ENCODE results near the gene TMED8.
"Not testable (repeated sequence)": the region's sequence is repeated elsewhere in the genome, so short reads cannot be mapped to it uniquely, and the experiment has no call there.

TMED8 gene

DNA sequence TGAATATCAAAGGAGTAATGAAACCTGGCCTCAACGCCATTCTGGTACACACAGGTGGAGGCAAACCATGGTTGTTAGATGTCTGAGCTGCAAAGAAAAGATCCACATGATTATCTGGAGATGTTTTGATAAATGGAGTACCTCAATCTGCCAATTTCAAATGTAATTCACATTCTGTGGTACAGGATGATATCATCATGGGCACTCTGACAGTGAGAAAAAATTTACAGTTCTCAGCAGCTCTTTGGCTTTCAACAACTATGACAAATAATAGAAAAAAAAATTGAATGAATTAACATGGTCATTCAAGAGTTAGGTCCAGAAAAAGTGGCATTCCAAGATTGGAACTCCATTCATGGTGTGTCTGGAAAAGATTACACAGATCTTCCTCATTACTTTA is 17.3 kb downstream of the TMED8 start:
- no peak for DNase-seq

DNA sequence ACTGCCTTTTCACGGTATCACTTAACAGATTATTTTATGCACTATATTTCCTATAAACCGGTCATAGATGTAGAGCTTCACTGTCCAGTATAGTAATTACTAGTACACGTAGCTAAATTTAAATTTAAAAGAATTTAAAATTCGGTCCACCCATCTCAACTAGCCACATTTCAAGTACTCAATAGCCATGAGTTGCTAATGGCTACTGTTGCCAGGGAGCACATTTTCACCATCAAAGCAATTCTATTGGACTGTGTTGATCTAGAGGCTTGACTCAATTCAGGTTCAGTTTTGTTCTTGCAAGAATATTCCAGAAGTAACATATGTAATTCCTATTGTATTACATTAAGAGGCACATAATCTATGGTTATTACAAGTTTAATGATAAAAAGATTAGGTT is 20.0 kb downstream of the TMED8 start:
- no peak for DNase-seq

DNA sequence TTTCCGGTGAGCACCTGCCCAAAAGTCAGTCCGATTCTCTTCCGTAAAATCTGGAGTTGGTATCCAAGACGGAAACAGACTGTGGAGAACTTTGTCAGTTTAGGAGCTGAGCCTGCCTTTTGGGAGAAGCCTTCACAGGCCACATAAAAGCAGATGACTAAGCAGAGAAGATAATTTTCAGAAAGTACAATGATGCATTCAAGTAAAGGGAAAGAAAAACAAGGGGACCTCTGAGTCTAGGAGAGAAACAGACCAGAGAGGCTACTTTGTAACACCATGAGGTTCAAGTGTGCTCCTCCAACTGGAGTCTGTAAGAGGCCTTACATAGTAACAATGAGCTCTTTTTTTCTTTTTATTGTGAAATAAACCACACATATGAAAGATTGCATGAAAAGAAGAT is 21.1 kb downstream of the TMED8 start:
- no peak for DNase-seq

DNA sequence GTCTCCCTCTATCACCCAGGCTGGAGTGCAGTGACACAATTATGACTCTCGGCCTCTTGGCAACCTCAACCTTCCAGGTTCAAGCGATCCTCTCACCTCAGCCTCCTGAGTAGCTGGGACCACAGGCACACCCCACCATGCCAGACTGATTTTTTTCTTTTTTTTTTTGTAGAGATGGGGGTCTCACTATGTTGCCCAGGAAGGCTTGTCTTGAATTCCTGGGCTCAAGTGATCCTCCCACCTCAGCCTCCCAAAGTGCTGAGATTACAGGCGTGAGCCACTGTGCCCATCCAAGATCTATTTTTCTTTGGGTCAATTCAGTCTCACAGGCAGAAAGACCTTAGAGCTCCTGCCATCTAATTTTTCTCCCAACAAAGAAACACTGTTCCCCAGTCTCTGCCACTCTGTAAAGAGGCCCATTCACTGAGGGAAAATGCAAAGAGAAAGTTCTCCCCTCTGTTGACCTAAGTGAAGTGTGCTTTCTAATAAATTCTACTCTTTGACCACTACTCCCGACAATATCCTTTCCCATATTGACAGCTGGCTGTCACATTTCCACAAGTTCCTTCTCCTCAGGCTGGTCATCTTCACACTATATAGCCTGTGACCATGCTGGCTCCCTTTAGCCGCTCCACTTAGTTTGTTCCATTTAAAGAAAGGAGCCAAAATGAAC is 23.3 kb downstream of the TMED8 start:
- no peak for DNase-seq

DNA sequence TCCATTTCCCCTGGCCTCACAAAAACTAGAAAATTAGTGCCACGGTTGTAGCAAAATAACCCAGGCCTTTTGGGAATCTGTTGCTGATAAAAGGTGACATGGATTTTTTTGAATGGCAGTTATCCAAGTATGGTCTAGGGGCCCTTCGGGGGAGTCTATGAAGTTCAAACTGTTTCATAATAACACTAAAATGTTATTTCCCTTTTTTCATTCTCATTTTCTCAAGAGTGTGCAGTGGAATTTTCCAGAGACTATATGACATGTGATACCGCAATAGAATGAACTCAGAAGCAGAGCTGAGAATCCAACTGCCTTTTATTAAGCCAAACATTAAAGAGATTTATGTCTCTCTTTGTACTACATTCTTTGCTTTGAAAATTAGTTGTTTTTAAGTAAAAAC is 29.1 kb downstream of the TMED8 start:
- peak; percentile 73 to 83 for DNase-seq

DNA sequence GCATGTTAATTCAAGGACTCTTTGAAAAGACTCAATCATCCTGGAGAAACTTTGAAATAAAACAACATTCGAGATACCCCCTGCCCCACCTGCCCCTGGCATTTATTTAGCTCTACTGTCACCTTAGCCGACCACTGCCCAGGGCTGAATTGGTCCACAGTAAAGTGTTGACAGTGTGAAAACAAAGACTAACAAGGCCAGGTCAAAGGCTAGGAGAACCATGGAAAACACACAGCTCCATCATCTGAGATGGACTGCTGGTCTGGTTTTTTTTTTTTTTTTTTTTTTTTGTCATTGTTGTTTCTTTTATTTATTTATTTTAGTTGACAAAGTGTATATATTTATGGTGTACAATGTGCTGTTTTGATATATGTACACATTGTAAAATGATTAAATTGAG is 30.4 kb downstream of the TMED8 start:
- no peak for DNase-seq

DNA sequence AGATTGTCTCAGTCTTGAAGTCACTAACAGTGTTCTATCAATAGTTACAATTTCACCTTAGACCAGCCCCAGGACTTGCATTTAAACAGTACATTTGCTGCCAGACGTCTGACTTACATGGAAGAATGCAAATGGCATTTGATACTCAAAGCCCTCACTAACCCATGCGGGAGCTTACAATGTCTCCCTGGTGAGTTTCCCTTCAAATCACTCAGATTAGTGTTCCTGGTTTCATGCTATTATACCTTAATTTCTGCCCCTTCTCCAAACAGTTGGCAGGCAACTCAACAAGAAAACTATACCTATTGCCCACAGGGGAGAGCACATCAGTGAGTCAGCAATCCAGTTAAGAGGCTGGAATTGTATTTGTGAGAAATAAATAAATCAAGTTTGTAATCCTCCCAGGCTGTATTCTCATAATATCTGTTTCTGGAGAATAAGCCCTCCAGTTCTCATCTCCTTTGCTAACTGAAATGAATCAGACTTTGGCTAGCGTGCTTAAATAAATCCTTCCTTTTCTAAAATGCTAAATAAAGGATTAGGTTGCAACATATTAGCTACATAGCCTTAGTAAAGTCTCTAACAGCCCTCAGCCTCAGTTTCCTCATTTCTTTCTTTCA is 32.4 kb downstream of the TMED8 start:
- no peak for DNase-seq

DNA sequence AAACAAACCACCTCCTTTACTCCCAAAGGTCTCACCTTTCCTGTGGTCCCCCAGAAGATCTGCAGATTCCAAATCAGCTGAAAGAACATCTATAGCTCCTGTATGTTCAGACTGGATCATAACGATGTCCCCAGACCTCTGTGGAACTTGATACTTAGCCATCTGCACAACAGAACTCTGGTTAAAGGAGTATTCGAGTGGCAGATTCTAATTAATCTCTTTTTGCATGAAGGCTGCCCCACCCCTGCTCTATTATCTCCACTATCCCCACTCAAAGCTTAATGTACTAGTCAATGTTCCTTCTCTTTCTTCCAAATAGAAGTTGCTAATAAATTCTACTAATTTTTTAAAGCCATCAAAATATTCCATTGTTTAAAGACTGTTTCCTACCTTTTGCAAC is 33.2 kb downstream of the TMED8 start:
- DNase-seq: no peak

DNA sequence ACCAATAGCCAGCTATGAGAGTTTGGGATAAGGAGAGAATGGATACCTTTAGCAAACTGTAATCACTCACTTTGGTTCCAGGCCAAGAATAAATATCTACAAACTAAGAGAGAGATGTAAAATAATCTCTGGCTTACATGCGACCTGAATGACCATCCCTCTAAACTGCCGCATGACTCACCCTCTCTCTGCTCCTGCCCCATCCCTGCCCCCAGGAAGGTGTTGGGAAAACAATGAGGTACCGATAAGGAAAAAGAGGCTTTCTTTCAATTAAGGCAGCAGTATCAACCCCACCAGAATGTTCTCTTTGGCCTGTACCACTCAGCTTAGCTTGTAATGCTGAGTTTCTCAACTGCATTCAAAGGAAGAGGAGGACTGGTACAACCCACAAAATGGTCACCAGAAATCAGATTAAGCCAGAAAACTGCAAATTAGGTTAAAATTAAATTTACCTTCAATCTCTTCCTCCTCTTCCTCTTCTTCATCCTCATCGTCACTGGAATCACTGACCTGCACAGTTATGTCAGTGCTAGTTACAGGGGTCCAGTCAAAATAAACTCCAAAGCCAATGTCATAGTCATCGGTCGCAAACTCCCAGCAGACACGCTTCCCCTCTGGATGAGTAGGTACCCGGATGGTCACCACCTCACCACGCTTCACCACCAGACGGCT is 34.0 kb downstream of the TMED8 start:
- no peak for DNase-seq

DNA sequence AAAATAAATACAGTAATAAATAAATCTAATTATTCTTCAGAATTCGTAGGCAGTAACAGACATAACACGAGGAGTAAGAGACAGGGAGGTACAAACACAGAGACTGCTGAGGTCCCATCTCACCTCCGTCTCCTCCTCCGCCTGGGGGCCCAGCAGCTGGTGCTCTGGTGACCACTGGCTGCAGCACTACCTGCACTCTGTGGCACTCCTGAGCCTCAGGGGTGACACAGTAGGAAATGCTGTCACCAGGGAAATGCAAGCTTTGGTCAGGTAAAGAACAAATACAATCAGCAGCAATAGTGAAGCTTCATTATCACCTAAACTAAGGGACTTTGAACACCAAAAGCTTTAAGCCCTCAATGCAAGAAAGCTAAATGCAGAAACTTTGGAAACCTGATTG is 36.5 kb downstream of the TMED8 start:
- no peak for DNase-seq

DNA sequence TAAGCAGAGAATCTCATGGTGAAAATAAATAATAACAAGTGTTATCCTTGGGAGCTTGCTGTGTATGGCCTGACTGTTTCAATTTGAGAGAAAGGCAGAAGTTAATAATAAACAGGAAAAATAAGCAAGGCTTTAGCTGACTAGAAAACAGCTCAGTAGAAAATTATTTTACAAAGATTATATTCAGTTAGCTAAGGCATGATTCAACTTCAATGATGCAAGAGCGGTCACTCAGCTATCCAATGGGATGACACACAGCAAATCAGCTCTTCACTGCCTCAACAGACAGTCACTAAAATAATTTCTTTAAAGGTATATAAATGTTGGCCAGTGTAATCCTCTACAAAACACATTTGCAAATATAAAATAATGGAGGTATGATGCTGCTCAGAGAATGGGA is 37.5 kb downstream of the TMED8 start:
- DNase-seq: no peak

DNA sequence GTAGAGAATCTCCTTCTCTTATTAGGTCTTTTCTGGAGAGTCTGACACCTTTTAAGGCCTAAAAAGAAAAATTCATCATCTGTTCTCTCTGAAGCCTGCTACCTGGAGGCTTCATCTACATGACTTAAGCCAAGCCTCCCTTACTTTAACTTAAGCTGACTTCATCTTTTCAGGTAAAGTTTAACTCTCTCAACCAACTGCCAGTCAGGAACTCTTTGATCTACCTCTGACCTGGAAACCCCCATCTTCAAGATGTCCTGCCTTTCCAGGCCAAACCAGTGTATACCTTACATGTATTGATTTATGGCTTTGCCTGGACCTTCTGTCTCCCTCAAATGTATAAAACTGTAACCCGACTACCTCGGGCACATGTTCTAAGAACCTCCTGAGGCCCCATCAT is 38.6 kb downstream of the TMED8 start:
- no peak for DNase-seq

DNA sequence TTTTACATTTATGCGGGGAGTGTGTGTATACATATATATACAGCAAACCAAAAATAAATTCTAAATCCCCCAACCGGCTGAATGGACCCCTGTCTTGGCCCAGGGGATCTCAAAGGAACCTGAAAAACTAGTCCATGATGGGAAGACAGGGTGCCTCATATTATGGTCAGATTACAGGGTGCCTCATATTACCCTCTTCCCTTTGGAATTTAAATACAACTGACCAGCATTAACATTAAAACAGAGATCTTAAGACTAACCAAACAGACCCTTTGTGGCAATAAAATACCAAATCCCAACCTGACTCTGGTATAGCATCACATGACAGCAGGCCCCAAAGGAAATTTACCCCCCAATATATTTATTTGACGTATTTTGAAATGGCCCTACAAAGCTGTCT is 39.0 kb downstream of the TMED8 start:
- DNase-seq: no peak

DNA sequence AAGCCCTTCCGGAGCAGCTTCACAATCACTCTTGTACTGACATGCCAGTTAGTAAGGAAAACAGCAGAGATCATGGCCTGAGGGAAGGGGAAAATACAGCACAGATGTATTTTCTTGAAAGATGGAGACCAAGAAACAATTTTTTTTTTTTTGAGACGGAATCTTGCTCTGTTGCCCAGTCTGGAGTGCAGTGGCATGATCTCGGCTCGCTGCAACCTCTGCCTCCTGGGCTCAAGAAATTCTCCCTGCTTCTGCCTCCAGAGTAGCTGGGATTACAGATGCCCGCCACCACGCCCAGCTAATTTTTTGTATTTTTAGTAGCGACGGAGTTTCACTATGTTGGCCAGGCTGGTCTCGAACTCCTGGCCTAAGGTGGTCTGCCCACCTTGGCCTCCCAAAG is 39.6 kb downstream of the TMED8 start:
- DNase-seq: not testable (repeated sequence)

DNA sequence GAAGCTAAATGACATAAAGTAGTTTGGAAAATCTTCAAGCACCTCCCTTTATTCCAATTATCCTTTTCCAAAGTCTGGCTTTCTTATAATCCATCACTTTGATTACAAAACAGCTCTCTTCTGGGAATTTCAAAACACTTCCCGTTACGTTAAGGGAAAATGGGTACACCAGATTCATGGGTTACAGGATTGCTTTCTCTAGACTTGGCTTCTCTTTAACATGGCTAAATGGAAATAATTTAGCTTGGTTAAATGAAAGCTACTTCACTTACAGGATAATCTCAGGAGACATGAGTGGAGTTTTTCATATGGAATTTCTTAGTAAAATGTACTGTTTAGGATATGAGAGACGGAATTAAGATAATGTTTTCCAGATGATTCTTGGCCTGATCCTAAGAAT is 41.3 kb downstream of the TMED8 start:
- no peak for DNase-seq

DNA sequence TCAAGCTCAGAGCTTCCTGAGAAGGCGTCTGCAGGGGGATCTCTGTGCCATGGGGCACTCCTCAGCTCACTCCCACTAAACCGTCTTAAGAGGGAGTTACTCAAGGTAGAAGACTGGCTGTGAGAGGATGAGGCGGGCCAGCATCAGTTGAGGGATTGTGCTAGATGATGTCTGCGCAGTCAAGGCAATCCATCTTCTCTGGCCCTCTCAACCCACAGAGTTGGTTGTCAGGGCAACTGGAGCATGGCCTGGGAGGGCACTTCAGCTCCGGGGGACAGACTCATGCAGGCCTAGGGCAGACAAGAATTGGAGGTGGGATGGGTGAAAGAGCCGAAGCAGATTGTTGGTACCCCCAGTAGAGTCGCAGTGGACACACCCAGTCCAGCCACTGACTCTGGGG is 47.0 kb downstream of the TMED8 start:
- DNase-seq: no peak

DNA sequence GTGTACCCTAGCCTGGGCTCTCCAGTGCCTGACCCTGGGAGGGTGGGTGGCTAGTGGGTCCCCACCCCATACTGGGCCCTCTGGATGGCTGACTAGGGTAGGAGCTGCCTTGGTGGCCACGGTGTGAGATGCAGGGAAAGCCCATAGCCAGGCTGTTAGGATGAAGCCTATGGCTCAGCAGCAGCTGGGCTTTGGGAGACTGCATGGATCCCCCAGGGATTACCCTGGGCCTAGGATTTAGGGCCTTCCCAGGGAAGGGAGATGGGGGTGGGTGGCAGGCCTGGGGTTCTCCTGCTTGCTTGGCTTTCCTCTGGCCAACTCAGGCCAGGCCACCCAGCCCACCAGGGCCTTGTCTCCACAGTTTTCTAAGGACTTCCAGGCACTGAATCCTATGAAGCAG is 49.8 kb downstream of the TMED8 start:
- DNase-seq: no peak

DNA sequence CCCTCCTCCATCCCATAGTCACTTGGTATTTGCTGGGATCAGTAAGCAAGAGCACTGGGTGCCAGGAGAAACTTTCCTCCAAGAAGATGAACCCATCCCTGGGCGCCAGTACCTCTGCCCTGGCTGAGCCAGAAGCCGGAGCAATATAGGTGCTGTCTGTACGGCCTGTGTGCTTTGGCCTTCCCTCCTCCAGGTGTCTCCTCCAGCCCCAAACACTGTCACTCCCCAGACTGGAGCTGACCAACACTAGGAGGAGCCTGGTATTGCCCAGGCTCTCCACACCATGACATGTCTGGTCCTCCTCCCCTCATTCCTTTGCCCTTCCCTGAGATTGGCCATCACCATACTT is 51.2 kb downstream of the TMED8 start:
- no peak for DNase-seq

DNA sequence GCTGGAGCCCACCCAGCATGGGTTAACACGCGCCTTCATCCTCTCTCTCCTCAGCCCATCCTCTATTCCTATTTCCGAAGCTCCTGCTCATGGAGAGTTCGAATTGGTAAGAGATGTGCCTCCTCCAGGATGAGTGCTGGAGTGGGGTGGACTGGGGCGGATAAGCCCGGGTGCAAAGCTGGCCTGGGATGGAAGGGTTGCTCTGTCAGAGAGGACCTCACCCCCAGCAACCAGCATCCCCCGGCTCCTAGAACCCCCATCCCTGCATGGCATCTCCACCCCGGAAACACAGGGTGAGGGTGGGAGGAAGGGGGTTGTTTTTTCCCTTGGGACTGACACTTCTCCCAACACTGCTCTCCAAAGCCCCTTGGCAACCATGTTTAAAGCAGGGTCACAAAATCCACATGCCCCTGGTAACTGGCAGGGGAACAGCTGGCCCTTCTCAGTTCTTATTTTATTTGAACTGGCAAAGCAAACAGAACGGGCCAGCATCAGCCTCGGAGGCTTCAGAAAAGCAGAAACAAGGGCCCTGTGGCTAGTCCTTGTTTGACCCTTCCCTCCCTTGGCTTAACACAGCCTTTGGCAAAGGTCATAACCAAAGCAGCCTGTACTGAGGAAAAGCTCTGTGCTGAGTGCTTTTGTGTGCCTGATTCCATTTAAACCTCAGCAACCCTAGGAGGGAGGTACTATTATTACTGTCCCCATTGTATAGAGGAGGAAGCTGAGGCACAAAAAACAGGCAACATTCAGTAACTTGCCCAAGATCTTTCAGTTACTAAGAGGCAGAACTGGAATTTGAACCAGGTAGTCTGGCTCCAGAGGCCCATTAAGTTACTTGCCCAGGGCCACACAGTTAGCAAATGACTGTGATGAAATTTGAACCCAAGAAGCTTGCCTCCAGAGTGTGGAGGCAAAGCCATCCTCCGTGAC is 51.8 kb downstream of the TMED8 start:
- DNase-seq: no peak

DNA sequence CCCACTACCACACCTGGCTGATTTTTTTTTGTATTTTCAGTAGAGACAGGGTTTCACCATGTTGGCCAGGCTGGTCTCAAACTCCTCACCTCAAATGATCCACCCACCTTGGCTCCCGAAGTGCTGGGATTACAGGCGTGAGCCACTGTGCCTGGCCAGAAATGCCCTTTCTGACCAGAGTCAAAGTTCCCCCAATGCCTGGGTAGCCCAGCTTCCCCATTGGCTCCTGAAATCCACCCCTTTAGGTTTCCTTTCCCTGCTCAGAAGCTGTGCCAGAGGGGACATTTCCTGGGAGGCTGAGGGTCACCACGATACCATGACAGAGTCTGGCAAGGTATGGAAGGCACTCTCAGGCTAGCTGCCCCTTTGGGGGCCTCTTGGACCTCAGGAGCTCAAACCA is 52.6 kb downstream of the TMED8 start:
- DNase-seq: no peak

DNA sequence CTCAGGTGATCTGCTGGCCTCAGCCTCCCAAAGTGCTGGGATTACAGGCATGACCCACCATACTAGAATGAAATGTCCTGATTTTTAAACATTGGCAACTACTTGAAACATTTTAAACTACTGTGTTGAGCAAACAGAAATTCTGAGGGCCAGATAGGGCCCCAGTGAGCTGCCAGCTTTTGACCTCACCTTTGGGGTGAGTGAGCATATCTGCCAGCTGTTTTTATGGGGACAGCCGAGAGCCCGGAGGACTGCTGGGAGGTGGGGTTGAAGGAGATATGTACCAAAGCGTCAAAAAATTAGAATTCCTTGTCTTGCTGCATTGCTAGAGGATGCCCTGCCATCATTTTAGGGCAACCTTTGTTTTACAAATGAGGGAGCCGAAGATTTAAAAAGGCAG is 53.3 kb downstream of the TMED8 start:
- no peak for DNase-seq

DNA sequence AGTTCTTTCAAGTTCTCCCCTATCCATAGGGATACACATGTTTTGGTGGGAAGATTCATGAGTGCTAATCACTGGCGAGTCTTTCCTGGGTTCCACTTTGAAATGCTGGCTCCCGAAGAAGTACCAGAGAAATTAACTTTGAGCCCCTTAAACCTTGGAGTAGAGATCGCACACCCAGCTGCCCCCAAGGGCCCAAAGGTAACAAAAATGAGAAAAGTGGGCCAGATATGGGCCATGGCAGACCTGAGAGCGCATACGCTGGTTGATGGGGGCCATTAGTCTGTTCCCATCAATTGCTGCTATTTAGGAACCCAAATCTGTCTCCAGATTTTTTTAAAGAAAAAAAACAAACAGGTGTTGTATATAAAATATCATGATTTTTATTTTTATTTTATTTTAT is 53.9 kb downstream of the TMED8 start:
- no peak for DNase-seq

DNA sequence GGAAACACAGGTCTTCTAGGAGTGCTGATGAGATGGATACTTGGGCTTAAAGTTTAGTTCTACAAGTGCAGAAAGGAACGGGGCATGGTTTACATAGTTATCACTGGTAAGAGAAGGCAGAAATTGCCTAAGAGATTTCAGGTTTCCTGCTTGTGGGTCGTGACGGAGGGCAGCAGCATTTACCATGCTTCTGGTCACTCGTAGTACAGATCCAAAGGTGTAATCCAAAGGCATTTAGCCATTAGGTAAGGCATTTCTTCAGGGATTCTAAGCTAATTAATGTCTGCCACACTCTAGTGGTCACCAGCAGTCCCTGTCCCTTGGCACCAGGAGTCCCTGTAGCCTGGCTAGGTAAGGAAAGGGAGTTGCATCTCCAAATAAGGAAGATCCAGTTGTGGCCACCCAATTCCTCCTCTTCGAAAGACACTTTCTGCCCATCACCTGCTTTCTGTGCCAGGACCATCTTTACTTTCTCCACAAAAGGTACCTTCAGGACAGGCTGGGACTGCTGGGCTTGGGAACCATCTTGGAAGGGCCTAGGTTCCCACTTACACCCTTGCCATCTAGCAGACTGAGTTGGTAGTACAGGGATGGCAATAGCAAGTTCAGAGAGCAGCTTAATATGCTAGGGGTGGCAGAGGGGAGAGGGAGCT is 54.5 kb downstream of the TMED8 start:
- peak in 1 of 2 experiments; percentile 16 for DNase-seq
